Upper lobe of left lung (tissue), 4 donors: ENCODE data around the gene CDR2L.
A peak's percentile ranks its signal among the peaks of the same experiment; 100 is the strongest.

ENCODE experiments used
- POLR2A ChIP-seq, 4 donors: fragments of 450-650 bp; IDR thresholded peaks; one replicate each; pipeline ENCODE4 v1.5.1; 2016 to 2017; ENCODE audit warnings: antibody characterized with exemption in 4 of 4, mild to moderate bottlenecking in 2 of 4
- TF ChIP-seq, protein P1 (sequence below), 6 experiments: fragments of 450-650 bp in 4 of 6; fragments of 200-600 bp in 2 of 6; sonication (generic) in 2 of 6; IDR thresholded peaks; one replicate each; pipeline ENCODE4 v1.5.1; 2016 to 2019; ENCODE audit warnings: antibody characterized with exemption in 6 of 6

DNA sequence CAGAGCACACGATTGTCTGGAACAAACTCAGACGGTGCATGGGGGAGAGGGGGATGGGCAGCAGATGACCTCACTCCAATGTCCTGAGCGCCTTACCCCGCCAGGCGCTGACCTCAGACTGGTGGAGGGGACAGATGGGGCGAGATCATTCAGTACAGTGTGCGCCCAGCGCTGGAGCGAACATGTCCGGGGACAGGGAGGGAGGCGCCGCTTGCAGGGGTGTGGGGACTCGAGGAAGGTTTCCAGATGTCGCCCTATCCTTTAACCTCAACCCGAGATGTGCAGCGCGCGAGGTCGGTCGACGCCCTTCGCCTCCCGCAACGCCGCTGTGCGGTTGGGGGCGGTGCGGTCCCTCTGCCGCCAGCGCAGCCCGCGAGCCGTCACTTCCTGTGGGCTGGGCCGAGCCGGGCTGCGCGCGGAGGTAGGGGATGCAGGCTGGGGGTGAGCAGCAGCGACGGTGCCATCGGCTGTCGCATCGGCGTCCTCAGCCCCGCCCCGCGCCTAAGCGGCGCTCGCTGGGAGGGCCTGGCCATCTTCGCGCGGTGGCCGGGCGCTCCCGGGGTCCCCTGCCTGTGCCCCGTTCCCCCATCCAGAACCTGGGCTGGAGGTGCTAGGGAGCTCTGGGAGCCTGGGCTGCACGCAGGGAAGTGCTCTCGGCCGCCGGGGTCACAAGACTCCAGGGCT, 5.3 kb upstream of the CDR2L start:
- TF ChIP-seq, protein P1, sequence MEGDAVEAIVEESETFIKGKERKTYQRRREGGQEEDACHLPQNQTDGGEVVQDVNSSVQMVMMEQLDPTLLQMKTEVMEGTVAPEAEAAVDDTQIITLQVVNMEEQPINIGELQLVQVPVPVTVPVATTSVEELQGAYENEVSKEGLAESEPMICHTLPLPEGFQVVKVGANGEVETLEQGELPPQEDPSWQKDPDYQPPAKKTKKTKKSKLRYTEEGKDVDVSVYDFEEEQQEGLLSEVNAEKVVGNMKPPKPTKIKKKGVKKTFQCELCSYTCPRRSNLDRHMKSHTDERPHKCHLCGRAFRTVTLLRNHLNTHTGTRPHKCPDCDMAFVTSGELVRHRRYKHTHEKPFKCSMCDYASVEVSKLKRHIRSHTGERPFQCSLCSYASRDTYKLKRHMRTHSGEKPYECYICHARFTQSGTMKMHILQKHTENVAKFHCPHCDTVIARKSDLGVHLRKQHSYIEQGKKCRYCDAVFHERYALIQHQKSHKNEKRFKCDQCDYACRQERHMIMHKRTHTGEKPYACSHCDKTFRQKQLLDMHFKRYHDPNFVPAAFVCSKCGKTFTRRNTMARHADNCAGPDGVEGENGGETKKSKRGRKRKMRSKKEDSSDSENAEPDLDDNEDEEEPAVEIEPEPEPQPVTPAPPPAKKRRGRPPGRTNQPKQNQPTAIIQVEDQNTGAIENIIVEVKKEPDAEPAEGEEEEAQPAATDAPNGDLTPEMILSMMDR (IDR thresholded peaks at IDR 0.05): peak in 5 of 6 experiments; percentile 20 to 65 (median 43)
- peak in 3 of 4 donors; percentile 76 to 85 (median 78) for TF ChIP-seq POLR2A (IDR thresholded peaks at IDR 0.05)
